Testis (tissue), 2 donors: ENCODE data around the gene SVBP.

Source experiments
- CTCF ChIP-seq, 3 experiments: fragments of 450-650 bp in 2 of 3; fragments of 200-600 bp in 1 of 3; sonication (generic) in 1 of 3; IDR thresholded peaks; one replicate each; pipeline ENCODE4 v1.5.1; 2016 to 2019; ENCODE audit warnings: antibody characterized with exemption in 3 of 3, mild to moderate bottlenecking in 2 of 3, moderate library complexity in 1 of 3
- POLR2A ChIP-seq: fragments of 450-650 bp; IDR thresholded peaks from one replicate; pipeline ENCODE4 v1.6.1; 2017; ENCODE audit warnings: antibody characterized with exemption, mild to moderate bottlenecking, moderate library complexity

GRCh38 chr1:42851420-42851819 is 34.2 kb upstream of the SVBP start:
- TF ChIP-seq CTCF (IDR thresholded peaks at IDR 0.05): no peak
- no peak for TF ChIP-seq POLR2A
